Right atrium auricular region (tissue), 2 donors: ENCODE measurements around the gene C2CD2. TPM values are rescaled to one million over a fixed set of nuclear protein-coding genes. Genes with fewer than 3 reads are reported as not detected.
A peak's percentile ranks its signal among the peaks of the same experiment; 100 is the strongest.

Source experiments
- DNase-seq: peaks from one replicate; pipeline ENCODE4 v3.0.0-alpha.2; 2019; ENCODE audit warnings: low spot score
- H3K27ac ChIP-seq, 2 donors: fragments of 200-600 bp; sonication (generic); 1 replicate in 1 of 2; 2 replicates in 1 of 2; pipeline ENCODE4 v1.5.1; 2016 to 2019
- H3K27me3 ChIP-seq, 2 donors: fragments of 200-600 bp; sonication (generic); one replicate each; pipeline versions ENCODE4 v1.5.1 to v1.6.0; 2017 to 2019
- H3K36me3 ChIP-seq: fragments of 200-600 bp; sonication (generic); one replicate; pipeline ENCODE4 v1.5.1; 2016
- H3K4me1 ChIP-seq, 2 donors: fragments of 200-600 bp; sonication (generic); one replicate each; pipeline versions ENCODE4 v1.5.1 to v1.6.0; 2017 to 2019
- H3K4me3 ChIP-seq, 2 donors: fragments of 200-600 bp; sonication (generic); 1 replicate in 1 of 2; 2 replicates in 1 of 2; pipeline ENCODE4 v1.5.1; 2017 to 2019; ENCODE audit warnings: mild to moderate bottlenecking in 1 of 2, moderate library complexity in 1 of 2
- H3K9me3 ChIP-seq, 2 donors: fragments of 200-600 bp; sonication (generic); one replicate each; pipeline ENCODE4 v1.5.1; 2019
- CTCF ChIP-seq, 2 donors: fragments of 200-600 bp; sonication (generic); IDR thresholded peaks; one replicate each; pipeline ENCODE4 v1.5.1; 2019; ENCODE audit warnings: antibody characterized with exemption in 2 of 2
- total RNA-seq, 2 donors: library from RNA; depleted of rRNA; stranded (reverse); fragments of >200 nt; gene quantifications; one replicate each; pipeline ENCODE4 v1.1.0, GENCODE V29; 2016

The C2CD2 gene
- total RNA-seq, 2 donors from 2014 or later = 8.6 to 9.1 TPM

GRCh38 chr21:41923186-41923585 is 30.6 kb downstream of the C2CD2 start:
- Histone ChIP-seq H3K9me3 (no peaks in the 10 kb centered on the region), H3K4me1 (peaks cover 0 to 51% of the 10 kb centered on the region in 2 donors), H3K36me3 (peaks cover 6% of the 10 kb centered on the region), H3K27me3 (no peaks in the 10 kb centered on the region), H3K27ac (peak overlapping the region; percentile 78), H3K4me3 (no peak overlapping the region)
- DNase-seq = no peak
- TF ChIP-seq CTCF (IDR thresholded peaks at IDR 0.05) = no peak

- Histone ChIP-seq H3K4me3 (no peak overlapping the region), H3K4me1 (peaks cover 0 to 30% of the 10 kb centered on the region in 2 donors), H3K36me3 (peaks cover 14% of the 10 kb centered on the region), H3K9me3 (no peaks in the 10 kb centered on the region), H3K27ac (no peak overlapping the region), H3K27me3 (no peaks in the 10 kb centered on the region)
- DNase-seq = no peak
- no peak for TF ChIP-seq CTCF (IDR thresholded peaks at IDR 0.05)
Measured at GRCh38 chr21:41921021-41921420, 32.8 kb downstream of the C2CD2 start.

- H3K27me3 ChIP-seq = no peaks in the 10 kb centered on the region
- H3K9me3 ChIP-seq = no peaks in the 10 kb centered on the region
- H3K27ac ChIP-seq = no peak overlapping the region
- no peak overlapping the region for H3K4me3 ChIP-seq
- H3K36me3 ChIP-seq = peaks cover 14% of the 10 kb centered on the region
- no peak for DNase-seq
- H3K4me1 ChIP-seq = peaks cover 0 to 24% of the 10 kb centered on the region in 2 donors
- TF ChIP-seq CTCF (IDR thresholded peaks at IDR 0.05) = no peak
Measured at GRCh38 chr21:41920476-41920875, 33.3 kb downstream of the C2CD2 start.

- no peak overlapping the region for H3K27ac ChIP-seq
- DNase-seq = no peak
- peaks cover 0 to 18% of the 10 kb centered on the region in 2 donors for H3K4me1 ChIP-seq
- H3K27me3 ChIP-seq = no peaks in the 10 kb centered on the region
- H3K36me3 ChIP-seq = peaks cover 14% of the 10 kb centered on the region
- no peak overlapping the region for H3K4me3 ChIP-seq
- H3K9me3 ChIP-seq = no peaks in the 10 kb centered on the region
- TF ChIP-seq CTCF (IDR thresholded peaks at IDR 0.05) = no peak
Measured at GRCh38 chr21:41919666-41920398, 34.0 kb downstream of the C2CD2 start.

GRCh38 chr21:41918561-41919358 is 35.1 kb downstream of the C2CD2 start:
- Histone ChIP-seq H3K27me3 (no peaks in the 10 kb centered on the region), H3K4me1 (peaks cover 0 to 12% of the 10 kb centered on the region in 2 donors), H3K27ac (no peak overlapping the region), H3K9me3 (no peaks in the 10 kb centered on the region), H3K4me3 (no peak overlapping the region), H3K36me3 (peaks cover 20% of the 10 kb centered on the region)
- TF ChIP-seq CTCF (IDR thresholded peaks at IDR 0.05) = no peak
- DNase-seq = no peak
